Neural crest cell (in vitro differentiated cells): ENCODE measurements around the gene FBXL7. TPM values are rescaled to one million over a fixed set of nuclear protein-coding genes. Genes with fewer than 3 reads are reported as not detected.

Experiments used
- DNase-seq: peaks from one replicate; pipeline ENCODE4 v3.0.0; 2021; ENCODE audit warnings: low read depth, mixed read lengths, low spot score
- H3K27ac Mint-ChIP-seq: one replicate; pipeline ENCODE4 v1.8.0; 2021; ENCODE audit warnings: mild to moderate bottlenecking, mixed read lengths; ENCODE audit not compliant: unreplicated experiment
- H3K27me3 Mint-ChIP-seq: 2 replicates; pipeline ENCODE4 v1.8.0; 2021; ENCODE audit warnings: low read depth, mild to moderate bottlenecking, mixed read lengths
- H3K36me3 Mint-ChIP-seq: 2 replicates; pipeline ENCODE4 v1.8.0; 2021; ENCODE audit warnings: low read depth, mild to moderate bottlenecking, mixed read lengths
- H3K4me1 Mint-ChIP-seq: 2 replicates; pipeline ENCODE4 v1.8.0; 2021; ENCODE audit warnings: mixed read lengths
- H3K4me3 Mint-ChIP-seq: one replicate; pipeline ENCODE4 v1.8.0; 2021; ENCODE audit warnings: mild to moderate bottlenecking, mixed read lengths
- H3K9me3 Mint-ChIP-seq: 2 replicates; pipeline ENCODE4 v1.8.0; 2021; ENCODE audit warnings: mixed read lengths
- CTCF ChIP-seq: fragments of 200-600 bp; sonication (generic); conservative IDR thresholded peaks from 2 replicates; pipeline ENCODE4 v1.5.0; 2021; ENCODE audit warnings: antibody characterized with exemption, mild to moderate bottlenecking
- total RNA-seq: library from RNA; stranded (reverse); gene quantifications from 2 replicates; pipeline ENCODE4 v1.2.1, GENCODE V29; 2021

The FBXL7 gene
- total RNA-seq, 1 donor from 2014 or later, result 20.8 TPM

- peaks cover 13% of the 10 kb centered on the region for H3K4me1 Mint-ChIP-seq
- no peak for DNase-seq
- H3K4me3 Mint-ChIP-seq, result no peak overlapping the region
- H3K36me3 Mint-ChIP-seq, result peaks cover 4% of the 10 kb centered on the region
- H3K27ac Mint-ChIP-seq, result no peak overlapping the region
- TF ChIP-seq CTCF, result no peak
- H3K27me3 Mint-ChIP-seq, result no peaks in the 10 kb centered on the region
- H3K9me3 Mint-ChIP-seq, result peaks cover 2% of the 10 kb centered on the region
These were observed 121.1 kb downstream of the FBXL7 start for GRCh38 chr5:15621094-15621493.

GRCh38 chr5:15623794-15624193 lies 123.8 kb downstream of the FBXL7 start:
- Mint-ChIP-seq H3K36me3 (peaks cover 4% of the 10 kb centered on the region), H3K27ac (no peak overlapping the region), H3K9me3 (peaks cover 2% of the 10 kb centered on the region), H3K27me3 (no peaks in the 10 kb centered on the region), H3K4me3 (no peak overlapping the region), H3K4me1 (peaks cover 9% of the 10 kb centered on the region)
- TF ChIP-seq CTCF, result no peak
- no peak for DNase-seq

- Mint-ChIP-seq H3K36me3 (no peaks in the 10 kb centered on the region), H3K27me3 (no peaks in the 10 kb centered on the region), H3K4me1 (peaks cover 4% of the 10 kb centered on the region), H3K4me3 (no peak overlapping the region), H3K9me3 (peaks cover 2% of the 10 kb centered on the region), H3K27ac (no peak overlapping the region)
- no peak for TF ChIP-seq CTCF
- DNase-seq, result no peak
These were observed 127.1 kb downstream of the FBXL7 start for GRCh38 chr5:15627109-15627508.

- no peaks in the 10 kb centered on the region for H3K27me3 Mint-ChIP-seq
- H3K36me3 Mint-ChIP-seq, result no peaks in the 10 kb centered on the region
- no peak for DNase-seq
- no peak overlapping the region for H3K4me3 Mint-ChIP-seq
- no peak for TF ChIP-seq CTCF
- H3K4me1 Mint-ChIP-seq, result peaks cover 4% of the 10 kb centered on the region
- peak overlapping the region; percentile 37 for H3K27ac Mint-ChIP-seq
- H3K9me3 Mint-ChIP-seq, result peaks cover 2% of the 10 kb centered on the region
These were observed 127.7 kb downstream of the FBXL7 start for GRCh38 chr5:15627647-15628046.

GRCh38 chr5:15630441-15630840 lies 130.5 kb downstream of the FBXL7 start:
- Mint-ChIP-seq H3K4me1 (no peaks in the 10 kb centered on the region), H3K9me3 (peaks cover 2% of the 10 kb centered on the region), H3K27ac (peak overlapping the region; percentile 62), H3K27me3 (no peaks in the 10 kb centered on the region), H3K4me3 (no peak overlapping the region), H3K36me3 (no peaks in the 10 kb centered on the region)
- DNase-seq, result no peak
- TF ChIP-seq CTCF, result no peak
